Epithelial cell of proximal tubule (primary cell): ENCODE data around the gene MRPL39. TPM values are rescaled to one million over a fixed set of nuclear protein-coding genes. Genes with fewer than 3 reads are reported as not detected.

ENCODE experiments used
- DNase-seq: peaks from one replicate; pipeline ENCODE4 v3.0.0-alpha.2; 2011; ENCODE audit warnings: low read depth
- H3K4me3 ChIP-seq: 2 replicates; pipeline ENCODE4 v1.5.1; 2011; ENCODE audit warnings: low read depth, mild to moderate bottlenecking, low read length
- CTCF ChIP-seq: conservative IDR thresholded peaks from 2 replicates; pipeline ENCODE4 v1.5.1; 2012; ENCODE audit warnings: low read depth, mild to moderate bottlenecking, low read length
- total RNA-seq: library from RNA; depleted of rRNA; stranded (reverse); fragments of >200 nt; gene quantifications from 2 replicates; pipeline ENCODE4 v1.2.3, GENCODE V29; 2015

Gene MRPL39
- 62.8 and 65.4 TPM in 2 replicates for total RNA-seq

GRCh38 chr21:25607151-25608043 is at the start of gene MRPL39:
Gene MRPL39, minus strand, starts transcription at chr21:25607481. Its CDS starts 6 bp downstream, at chr21:25607475.
- peak within 1 kb of the TSS; percentile 69 for H3K4me3 ChIP-seq
- peak; percentile 40 for DNase-seq
- TF ChIP-seq CTCF = peak; percentile 65

GRCh38 chr21:25656412-25656811 is 49.1 kb upstream of the MRPL39 start:
- TF ChIP-seq CTCF = no peak
- H3K4me3 ChIP-seq = no peak overlapping the region
- DNase-seq = no peak

GRCh38 chr21:25649146-25649545 is 41.9 kb upstream of the MRPL39 start:
- H3K4me3 ChIP-seq = no peak overlapping the region
- DNase-seq = no peak
- no peak for TF ChIP-seq CTCF

GRCh38 chr21:25647647-25648046 is 40.4 kb upstream of the MRPL39 start:
- no peak for TF ChIP-seq CTCF
- DNase-seq = no peak
- H3K4me3 ChIP-seq = no peak overlapping the region

GRCh38 chr21:25646474-25646873 is 39.2 kb upstream of the MRPL39 start:
- DNase-seq = no peak
- no peak overlapping the region for H3K4me3 ChIP-seq
- no peak for TF ChIP-seq CTCF

GRCh38 chr21:25643486-25643885 is 36.2 kb upstream of the MRPL39 start:
- no peak overlapping the region for H3K4me3 ChIP-seq
- TF ChIP-seq CTCF = no peak
- DNase-seq = no peak

- H3K4me3 ChIP-seq = no peak overlapping the region
- DNase-seq = no peak
- TF ChIP-seq CTCF = no peak
Observed at GRCh38 chr21:25640943-25641292, 33.6 kb upstream of the MRPL39 start.
